HCT116 (cell line): Measurements from ENCODE around the gene NSG1. TPM values are rescaled to one million over a fixed set of nuclear protein-coding genes. Genes with fewer than 3 reads are reported as not detected.

Experiments
- ATAC-seq: fragments of 200-7000 bp; cut with Tn5 transposase; 2 replicates; pipeline ENCODE4 v1.9.1; 2020; ENCODE audit warnings: mild to moderate bottlenecking, moderate library complexity
- BruUV-seq: library from RNA; stranded (reverse); fragments of 400-500 nt; replicated peaks from 2 replicates; lab custom pipeline; 2021; lab: Mats Ljungman, UMichigan
- CTCF ChIA-PET: fragments of 300-600 bp; sonication (Branson Sonifier 250); formaldehyde crosslinking; loops from one replicate; lab custom pipeline; 2021; ENCODE audit warnings: antibody characterized with exemption; lab: Charles Lee
- POLR2A ChIA-PET: fragments of 300-600, 350-600 bp; sonication (Branson Sonifier 250); formaldehyde crosslinking; loops from one replicate; lab custom pipeline; 2021; ENCODE audit warnings: antibody characterized with exemption; lab: Charles Lee
- RAD21 ChIA-PET, 2 experiments: fragments of 300-600 bp; sonication (Branson Sonifier 250); formaldehyde crosslinking; loops; one replicate each; lab custom pipeline; 2023; ENCODE audit warnings: low total read pairs in 2 of 2; ENCODE audit not compliant: uncharacterized antibody in 2 of 2, unreplicated experiment in 2 of 2, low non-redundant PET in 1 of 2; lab: Charles Lee
- DNase-seq: peaks from one replicate; pipeline ENCODE4 v3.0.0-alpha.2; 2010; ENCODE audit warnings: low read depth, low spot score
- H2AFZ ChIP-seq: fragments of 200-600 bp; shearing (Covaris generic), sonication (generic); 2 replicates; pipeline ENCODE4 v1.6.1; 2017; ENCODE audit warnings: low read depth, mixed run types, mixed read lengths, antibody characterized with exemption, low read length; ENCODE audit not compliant: poor library complexity, severe bottlenecking
- H3K27ac ChIP-seq: 2 replicates; pipeline ENCODE4 v1.5.1; 2012; ENCODE audit warnings: low read depth, low read length
- H3K27me3 ChIP-seq: fragments of 200-600 bp; sonication (generic); 2 replicates; pipeline ENCODE4 v1.6.1; 2016; ENCODE audit warnings: mixed run types, low read length, mixed read lengths; ENCODE audit not compliant: insufficient read depth
- H3K36me3 ChIP-seq, 2 experiments: fragments of 200-500 bp in 1 of 2; fragments of 200-600 bp in 1 of 2; sonication (Bioruptor generic) in 1 of 2; sonication (generic) in 1 of 2; 2 replicates each; pipeline versions ENCODE4 v1.5.1 to v1.6.1; 2014 to 2016; ENCODE audit warnings: low read length in 2 of 2, inconsistent platforms in 1 of 2, mixed read lengths in 1 of 2, mixed run types in 1 of 2; ENCODE audit not compliant: insufficient read depth in 2 of 2, control insufficient read depth in 1 of 2
- H3K4me1 ChIP-seq, 2 experiments: fragments of 200-600 bp in 1 of 2; sonication (generic) in 1 of 2; 2 replicates each; pipeline versions ENCODE4 v1.5.1 to v1.6.1; 2012 to 2017; ENCODE audit warnings: low read length in 2 of 2, inconsistent platforms in 1 of 2, mild to moderate bottlenecking in 1 of 2, mixed read lengths in 1 of 2, mixed run types in 1 of 2, moderate library complexity in 1 of 2; ENCODE audit not compliant: insufficient read depth in 2 of 2, control insufficient read depth in 1 of 2
- H3K4me2 ChIP-seq: fragments of 200-600 bp; sonication (generic); 2 replicates; pipeline ENCODE4 v1.6.1; 2017; ENCODE audit warnings: mixed run types, low read length, mixed read lengths
- H3K4me3 ChIP-seq, 2 experiments: fragments of 200-600 bp in 1 of 2; sonication (generic) in 1 of 2; replicated peaks in 1 of 2; 2 replicates each; pipeline ENCODE4 v1.5.1; 2011 to 2016; ENCODE audit warnings: low read length in 2 of 2, control low read depth in 1 of 2, low read depth in 1 of 2, mild to moderate bottlenecking in 1 of 2, mixed read lengths in 1 of 2, mixed run types in 1 of 2
- H3K79me2 ChIP-seq: fragments of 200-600 bp; sonication (generic); 2 replicates; pipeline ENCODE4 v1.6.1; 2017; ENCODE audit warnings: mild to moderate bottlenecking, mixed run types, low read length, moderate library complexity, mixed read lengths; ENCODE audit not compliant: insufficient read depth
- H3K9ac ChIP-seq: fragments of 200-600 bp; sonication (generic); 2 replicates; pipeline ENCODE4 v1.6.1; 2016; ENCODE audit warnings: low read length, mixed read lengths
- H3K9me2 ChIP-seq: fragments of 200-600 bp; sonication (generic), shearing (Covaris generic); 2 replicates; pipeline ENCODE4 v1.6.1; 2017; ENCODE audit warnings: mixed run types, mild to moderate bottlenecking, moderate library complexity; ENCODE audit not compliant: insufficient read depth
- H3K9me3 ChIP-seq, 2 experiments: fragments of 200-500 bp in 1 of 2; fragments of 200-600 bp in 1 of 2; sonication (Bioruptor generic) in 1 of 2; sonication (generic) in 1 of 2; 2 replicates each; pipeline ENCODE4 v1.6.1; 2014 to 2017; ENCODE audit warnings: low read length in 2 of 2, mixed read lengths in 2 of 2, inconsistent platforms in 1 of 2, low read depth in 1 of 2, mild to moderate bottlenecking in 1 of 2, mixed run types in 1 of 2, moderate library complexity in 1 of 2; ENCODE audit not compliant: control insufficient read depth in 1 of 2, insufficient read depth in 1 of 2
- H4K20me1 ChIP-seq: fragments of 200-600 bp; sonication (generic), shearing (Covaris generic); 2 replicates; pipeline ENCODE4 v1.6.1; 2017; ENCODE audit warnings: mixed run types, mild to moderate bottlenecking, moderate library complexity; ENCODE audit not compliant: insufficient read depth
- CBX3 ChIP-seq: IDR thresholded peaks from 2 replicates; pipeline ENCODE4 v1.6.1; 2012; ENCODE audit warnings: low read depth
- EGR1 ChIP-seq: IDR thresholded peaks from 2 replicates; pipeline ENCODE4 v1.6.1; 2012; ENCODE audit warnings: low read depth
- ELF1 ChIP-seq: IDR thresholded peaks from 2 replicates; pipeline ENCODE4 v1.6.1; 2012; ENCODE audit warnings: low read depth, borderline replicate concordance
- EZH2 ChIP-seq: fragments of 200-600 bp; sonication (generic); IDR thresholded peaks from 2 replicates; pipeline ENCODE4 v1.6.1; 2017; ENCODE audit warnings: antibody characterized with exemption, mixed run types
- EZH2phosphoT487 ChIP-seq: fragments of 200-600 bp; IDR thresholded peaks from 2 replicates; pipeline ENCODE4 v1.6.1; 2018; ENCODE audit warnings: antibody characterized with exemption, borderline replicate concordance
- FOSL1 ChIP-seq: IDR thresholded peaks from 2 replicates; pipeline ENCODE4 v1.6.1; 2012; ENCODE audit warnings: low read depth
- JUND ChIP-seq: IDR thresholded peaks from 2 replicates; pipeline ENCODE4 v1.6.1; 2012
- POLR2A ChIP-seq: IDR thresholded peaks from 2 replicates; pipeline ENCODE4 v1.7.0; 2011; ENCODE audit warnings: borderline replicate concordance; ENCODE audit not compliant: insufficient read depth, insufficient read length; ENCODE audit errors: extremely low read depth
- POLR2AphosphoS5 ChIP-seq: IDR thresholded peaks from 2 replicates; pipeline ENCODE4 v1.6.1; 2011; ENCODE audit warnings: mild to moderate bottlenecking, low read depth, low read length, moderate library complexity
- SIN3A ChIP-seq: IDR thresholded peaks from 2 replicates; pipeline ENCODE4 v1.6.1; 2012; ENCODE audit warnings: low read depth
- SRF ChIP-seq: IDR thresholded peaks from 2 replicates; pipeline ENCODE4 v1.6.1; 2012; ENCODE audit warnings: low read depth
- TCF7L2 ChIP-seq: IDR thresholded peaks from 2 replicates; pipeline ENCODE4 v1.7.0; 2011; ENCODE audit warnings: borderline replicate concordance, inconsistent platforms; ENCODE audit not compliant: insufficient read depth, insufficient read length; ENCODE audit errors: extremely low read depth
- YY1 ChIP-seq: IDR thresholded peaks from 2 replicates; pipeline ENCODE4 v1.6.1; 2011; ENCODE audit warnings: low read length, low read depth, moderate library complexity, mild to moderate bottlenecking; ENCODE audit not compliant: insufficient replicate concordance; ENCODE audit errors: extremely low read depth
- ZFX ChIP-seq: fragments of 450-650 bp; IDR thresholded peaks from 2 replicates; pipeline ENCODE4 v1.6.1; 2017
- intact Hi-C: fragments of 100-400 bp; cut with micrococcal nuclease; formaldehyde crosslinking; loops from 2 replicates; pipeline ENCODE4 v1.10.0; 2022
- total RNA-seq: library from RNA; stranded (reverse); gene quantifications from one replicate; pipeline ENCODE4 v1.2.1, GENCODE V29; 2021; ENCODE audit not compliant: unreplicated experiment
- TF ChIP-seq, protein P1 (sequence below), 3 experiments: fragments of 200-600 bp in 1 of 3; sonication (generic) in 1 of 3; IDR thresholded peaks in 2 of 3; conservative IDR thresholded peaks in 1 of 3; 2 replicates each; pipeline ENCODE4 v1.5.1; 2012 to 2017; ENCODE audit warnings: low read depth in 2 of 3, low read length in 2 of 3, antibody characterized with exemption in 1 of 3, borderline replicate concordance in 1 of 3, control low read depth in 1 of 3, mild to moderate bottlenecking in 1 of 3, mixed read lengths in 1 of 3, mixed run types in 1 of 3, moderate library complexity in 1 of 3; ENCODE audit not compliant: insufficient read depth in 1 of 3
- TF ChIP-seq, protein P2 (sequence below): IDR thresholded peaks from 2 replicates; pipeline ENCODE4 v1.6.1; 2012
- TF ChIP-seq, protein P3 (sequence below): IDR thresholded peaks from 2 replicates; pipeline ENCODE4 v1.6.1; 2011; ENCODE audit warnings: mild to moderate bottlenecking, low read length, moderate library complexity; ENCODE audit not compliant: insufficient replicate concordance; ENCODE audit errors: extremely low read depth
- TF ChIP-seq, protein P4 (sequence below): IDR thresholded peaks from 2 replicates; pipeline ENCODE4 v1.6.1; 2012

The NSG1 gene
- total RNA-seq, 1 experiment from 2014 or later = 0.12 TPM

DNA sequence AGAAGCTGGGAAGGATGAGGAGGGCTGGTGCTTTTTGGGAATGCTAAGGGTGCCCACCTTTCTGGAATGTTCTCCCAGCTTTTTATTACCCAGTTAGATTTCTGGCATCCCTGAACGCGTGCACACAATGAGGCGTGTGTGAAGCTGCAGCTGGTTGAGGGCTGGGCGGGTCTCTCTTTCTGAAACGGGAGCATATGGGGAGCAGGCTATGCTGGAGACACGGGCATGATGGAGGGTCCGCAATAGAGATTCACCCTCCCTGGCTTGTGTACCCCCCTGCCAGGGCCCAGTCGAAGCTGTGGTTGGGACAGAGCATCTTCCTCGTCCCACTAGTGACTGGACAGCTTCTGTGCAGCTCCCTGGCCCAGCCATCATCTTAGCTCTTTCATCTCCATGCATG lies 8.5 kb downstream of the NSG1 start:
- no peaks in the 10 kb centered on the region for H4K20me1 ChIP-seq
- CTCF ChIA-PET = no interaction called here
- H3K9ac ChIP-seq = no peak overlapping the region
- H3K27ac ChIP-seq = no peak overlapping the region
- H3K36me3 ChIP-seq = no peaks in the 10 kb centered on the region
- intact Hi-C loops = no loop called here
- RAD21 ChIA-PET = interaction anchor here in 1 of 2 experiments (0.6 kb wide), 1 partner anchor 590 kb away, joined by 3 read pairs; no protein-coding TSS in a partner anchor
- ATAC-seq (no peak), DNase-seq (no peak)
- H2AFZ ChIP-seq = no peak overlapping the region
- H3K27me3 ChIP-seq = peaks cover 26% of the 10 kb centered on the region
- H3K9me2 ChIP-seq = no peaks in the 10 kb centered on the region
- TF ChIP-seq SRF = no peak
- no peak for TF ChIP-seq POLR2AphosphoS5
- TF ChIP-seq CBX3 = no peak
- TF ChIP-seq FOSL1 = no peak
- TF ChIP-seq, protein P1, sequence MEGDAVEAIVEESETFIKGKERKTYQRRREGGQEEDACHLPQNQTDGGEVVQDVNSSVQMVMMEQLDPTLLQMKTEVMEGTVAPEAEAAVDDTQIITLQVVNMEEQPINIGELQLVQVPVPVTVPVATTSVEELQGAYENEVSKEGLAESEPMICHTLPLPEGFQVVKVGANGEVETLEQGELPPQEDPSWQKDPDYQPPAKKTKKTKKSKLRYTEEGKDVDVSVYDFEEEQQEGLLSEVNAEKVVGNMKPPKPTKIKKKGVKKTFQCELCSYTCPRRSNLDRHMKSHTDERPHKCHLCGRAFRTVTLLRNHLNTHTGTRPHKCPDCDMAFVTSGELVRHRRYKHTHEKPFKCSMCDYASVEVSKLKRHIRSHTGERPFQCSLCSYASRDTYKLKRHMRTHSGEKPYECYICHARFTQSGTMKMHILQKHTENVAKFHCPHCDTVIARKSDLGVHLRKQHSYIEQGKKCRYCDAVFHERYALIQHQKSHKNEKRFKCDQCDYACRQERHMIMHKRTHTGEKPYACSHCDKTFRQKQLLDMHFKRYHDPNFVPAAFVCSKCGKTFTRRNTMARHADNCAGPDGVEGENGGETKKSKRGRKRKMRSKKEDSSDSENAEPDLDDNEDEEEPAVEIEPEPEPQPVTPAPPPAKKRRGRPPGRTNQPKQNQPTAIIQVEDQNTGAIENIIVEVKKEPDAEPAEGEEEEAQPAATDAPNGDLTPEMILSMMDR (IDR thresholded peaks at IDR 0.05 in 2 of 3, conservative IDR thresholded peaks at IDR 0.05 in 1 of 3; ENCODE audit: borderline replicate concordance in 1 of 3, insufficient read depth in 1 of 3, low read depth in 2 of 3, low read length in 2 of 3) = no peak
- TF ChIP-seq, protein P2, sequence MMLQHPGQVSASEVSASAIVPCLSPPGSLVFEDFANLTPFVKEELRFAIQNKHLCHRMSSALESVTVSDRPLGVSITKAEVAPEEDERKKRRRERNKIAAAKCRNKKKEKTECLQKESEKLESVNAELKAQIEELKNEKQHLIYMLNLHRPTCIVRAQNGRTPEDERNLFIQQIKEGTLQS = no peak
- TF ChIP-seq, protein P3, sequence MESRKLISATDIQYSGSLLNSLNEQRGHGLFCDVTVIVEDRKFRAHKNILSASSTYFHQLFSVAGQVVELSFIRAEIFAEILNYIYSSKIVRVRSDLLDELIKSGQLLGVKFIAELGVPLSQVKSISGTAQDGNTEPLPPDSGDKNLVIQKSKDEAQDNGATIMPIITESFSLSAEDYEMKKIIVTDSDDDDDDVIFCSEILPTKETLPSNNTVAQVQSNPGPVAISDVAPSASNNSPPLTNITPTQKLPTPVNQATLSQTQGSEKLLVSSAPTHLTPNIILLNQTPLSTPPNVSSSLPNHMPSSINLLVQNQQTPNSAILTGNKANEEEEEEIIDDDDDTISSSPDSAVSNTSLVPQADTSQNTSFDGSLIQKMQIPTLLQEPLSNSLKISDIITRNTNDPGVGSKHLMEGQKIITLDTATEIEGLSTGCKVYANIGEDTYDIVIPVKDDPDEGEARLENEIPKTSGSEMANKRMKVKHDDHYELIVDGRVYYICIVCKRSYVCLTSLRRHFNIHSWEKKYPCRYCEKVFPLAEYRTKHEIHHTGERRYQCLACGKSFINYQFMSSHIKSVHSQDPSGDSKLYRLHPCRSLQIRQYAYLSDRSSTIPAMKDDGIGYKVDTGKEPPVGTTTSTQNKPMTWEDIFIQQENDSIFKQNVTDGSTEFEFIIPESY = no peak
- no peak for TF ChIP-seq EZH2
- no peak for TF ChIP-seq ELF1
- TF ChIP-seq YY1 = no peak
- no peak for TF ChIP-seq JUND
- TF ChIP-seq TCF7L2 = no peak
- TF ChIP-seq EGR1 = no peak
- TF ChIP-seq, protein P4, sequence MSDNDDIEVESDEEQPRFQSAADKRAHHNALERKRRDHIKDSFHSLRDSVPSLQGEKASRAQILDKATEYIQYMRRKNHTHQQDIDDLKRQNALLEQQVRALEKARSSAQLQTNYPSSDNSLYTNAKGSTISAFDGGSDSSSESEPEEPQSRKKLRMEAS = no peak
- TF ChIP-seq SIN3A = no peak
- TF ChIP-seq ZFX = no peak
- no peak for TF ChIP-seq EZH2phosphoT487
- TF ChIP-seq POLR2A = no peak
- TF ChIP-seq, all 23 proteins: peak for 0
- Histone ChIP-seq H3K4me3 (no peak overlapping the region), H3K9me3 (no peaks in the 10 kb centered on the region), H3K4me2 (no peak overlapping the region), H3K79me2 (no peaks in the 10 kb centered on the region), H3K4me1 (no peaks in the 10 kb centered on the region)
- POLR2A ChIA-PET = no interaction called here
- no TSS peak for BruUV-seq
